ENCODE results near the gene ANKMY1. TPM values are rescaled to one million over a fixed set of nuclear protein-coding genes. Genes with fewer than 3 reads are reported as not detected.
A peak's percentile ranks its signal among the peaks of the same experiment; 100 is the strongest.

The ANKMY1 gene
- total and polyA plus RNA-seq, 2 of the 8 experiments (the other 6 are each of a cell fraction or from before 2014, with no cell fraction given), result 4.5 to 4.8 TPM

DNA sequence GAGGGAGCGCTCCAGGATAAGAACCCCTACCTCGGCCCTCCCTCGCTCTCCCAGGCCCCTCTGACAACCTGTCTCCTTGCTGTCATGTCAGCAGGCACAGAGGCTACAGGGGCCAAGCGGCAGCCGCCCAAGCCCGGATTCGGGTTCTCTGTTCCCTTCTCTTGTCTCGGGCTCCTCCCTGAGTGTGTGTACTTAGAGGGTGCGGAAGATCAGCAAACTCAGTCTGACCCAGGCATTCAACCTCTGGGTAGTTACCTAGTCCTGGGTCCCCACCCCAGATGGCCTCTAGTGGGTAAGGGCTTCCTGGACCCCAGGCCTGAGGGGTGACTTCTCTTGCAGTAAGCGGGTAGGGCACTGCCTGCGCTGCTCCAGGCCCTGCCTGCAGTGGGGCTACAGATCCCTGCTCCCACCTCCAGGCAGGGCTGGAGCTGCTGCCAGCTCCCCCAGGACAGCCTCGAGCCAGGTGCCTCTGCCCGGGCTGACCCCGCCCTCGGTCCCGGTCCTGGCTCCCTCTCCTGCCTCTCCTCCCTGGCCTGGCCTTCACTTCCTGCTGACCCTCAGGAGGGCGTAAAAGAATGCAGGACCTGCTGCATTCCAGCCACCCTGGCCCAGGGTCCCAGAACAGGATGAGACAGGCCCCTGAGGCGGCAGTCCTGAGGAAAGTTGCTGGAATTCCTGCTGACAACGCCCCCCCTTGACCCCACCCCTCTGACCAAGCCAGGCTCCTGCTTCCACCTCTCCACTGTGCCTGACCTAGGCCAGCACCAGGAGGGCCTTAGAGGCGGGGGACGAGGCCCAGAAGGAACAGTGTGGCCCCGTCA is 100.4 kb downstream of the ANKMY1 start:
- H4K5ac ChIP-seq (ENCODE audit: insufficient read length, low read depth, low read length), result no peak overlapping the region
- ChIA-PET CTCF (ENCODE audit: partially characterized antibody) (interaction anchor here (1.0 to 1.6 kb wide), 3 partner anchors 10 to 57 kb away, joined by 3 to 6 read pairs (median 5); no protein-coding TSS in a partner anchor), POLR2A (ENCODE audit: partially characterized antibody) (interaction anchor here (1.4 kb wide), 1 partner anchor 11 kb away, joined by 6 read pairs; no protein-coding TSS in a partner anchor)
- H4K91ac ChIP-seq (replicated peaks; ENCODE audit: insufficient read length, low read length), result no peak overlapping the region
- peaks cover 30 to 34% of the 10 kb centered on the region in 2 experiments for H4K20me1 ChIP-seq (replicated peaks in 1 of 2; ENCODE audit: control insufficient read depth in 1 of 2, insufficient read depth in 2 of 2, low read length in 2 of 2)
- no peaks in the 10 kb centered on the region for H3K9me3 ChIP-seq (ENCODE audit: insufficient read depth in 2 of 2, low read depth in 1 of 2, low read length in 1 of 2)
- no peak overlapping the region for H3K14ac ChIP-seq (ENCODE audit: insufficient read length)
- no peak overlapping the region for H3K23ac ChIP-seq (ENCODE audit: insufficient read length)
- peak overlapping the region; percentile 60; the same call in 1 of the 2 replicates for H3K18ac ChIP-seq (ENCODE audit: extremely low read depth, low read length)
- peaks cover 0 to 5% (median 0%) of the 10 kb centered on the region in 4 experiments; a peak in 2 of 8 replicates for H3K36me3 ChIP-seq (ENCODE audit: control insufficient read depth in 2 of 4, insufficient read depth in 4 of 4, low read length in 3 of 4)
- H2BK20ac ChIP-seq (ENCODE audit: low read length), result peak overlapping the region; percentile 21; the same call in 1 of the 2 replicates
- no peak overlapping the region for H2BK120ac ChIP-seq (replicated peaks; ENCODE audit: low read depth, low read length)
- TF ChIP-seq SIN3A (conservative IDR thresholded peaks at IDR 0.05 in 1 of 2, IDR thresholded peaks at IDR 0.05 in 1 of 2; ENCODE audit: low read depth in 1 of 2, low read length in 2 of 2) (peak in 1 of 2 experiments; percentile 24; a peak in 1 of 4 replicates), RNF2 (IDR thresholded peaks at IDR 0.05; ENCODE audit: borderline replicate concordance, low read depth, low read length, missing control alignments, poor library complexity, severe bottlenecking) (no peak), SRF (IDR thresholded peaks at IDR 0.05; ENCODE audit: low read depth, low read length) (no peak), POLR2AphosphoS5 (IDR thresholded peaks at IDR 0.05; ENCODE audit: low read depth, low read length) (no peak), TEAD4 (IDR thresholded peaks at IDR 0.05; ENCODE audit: low read depth, low read length) (peak; percentile 96)
- TF ChIP-seq, protein P1, sequence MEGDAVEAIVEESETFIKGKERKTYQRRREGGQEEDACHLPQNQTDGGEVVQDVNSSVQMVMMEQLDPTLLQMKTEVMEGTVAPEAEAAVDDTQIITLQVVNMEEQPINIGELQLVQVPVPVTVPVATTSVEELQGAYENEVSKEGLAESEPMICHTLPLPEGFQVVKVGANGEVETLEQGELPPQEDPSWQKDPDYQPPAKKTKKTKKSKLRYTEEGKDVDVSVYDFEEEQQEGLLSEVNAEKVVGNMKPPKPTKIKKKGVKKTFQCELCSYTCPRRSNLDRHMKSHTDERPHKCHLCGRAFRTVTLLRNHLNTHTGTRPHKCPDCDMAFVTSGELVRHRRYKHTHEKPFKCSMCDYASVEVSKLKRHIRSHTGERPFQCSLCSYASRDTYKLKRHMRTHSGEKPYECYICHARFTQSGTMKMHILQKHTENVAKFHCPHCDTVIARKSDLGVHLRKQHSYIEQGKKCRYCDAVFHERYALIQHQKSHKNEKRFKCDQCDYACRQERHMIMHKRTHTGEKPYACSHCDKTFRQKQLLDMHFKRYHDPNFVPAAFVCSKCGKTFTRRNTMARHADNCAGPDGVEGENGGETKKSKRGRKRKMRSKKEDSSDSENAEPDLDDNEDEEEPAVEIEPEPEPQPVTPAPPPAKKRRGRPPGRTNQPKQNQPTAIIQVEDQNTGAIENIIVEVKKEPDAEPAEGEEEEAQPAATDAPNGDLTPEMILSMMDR (IDR thresholded peaks at IDR 0.05; ENCODE audit: control extremely low read depth in 1 of 3, insufficient read depth in 1 of 3, low read depth in 1 of 3, low read length in 3 of 3), result no peak
- H3K4me1 ChIP-seq (replicated peaks in 1 of 4; ENCODE audit: control insufficient read depth in 3 of 4, insufficient read depth in 4 of 4, low read length in 3 of 4), result peaks cover 2 to 58% (median 37%) of the 10 kb centered on the region in 4 experiments
- peaks cover 4% of the 10 kb centered on the region; the same call in 1 of the 2 replicates for H3K23me2 ChIP-seq (ENCODE audit: low read depth, low read length)
- H2BK5ac ChIP-seq (ENCODE audit: low read depth, low read length), result peak overlapping the region; percentile 62; the same call in 1 of the 2 replicates
- H3K4me3 ChIP-seq (ENCODE audit: extremely low read depth in 1 of 4, insufficient read depth in 2 of 4, low read depth in 3 of 4, low read length in 4 of 4), result 0 out of 8 replicates have a peak overlapping the region, but pooled peaks of 1 of the 4 experiments have one; percentile 5
- no peak overlapping the region for H3K4ac ChIP-seq (replicated peaks; ENCODE audit: insufficient read length, low read depth, low read length)
- FAIRE-seq (no peak), DNase-seq (ENCODE audit: low read depth in 1 of 2, low spot score in 2 of 2) (peak in 1 of 2 experiments; percentile 69)
- H2BK15ac ChIP-seq (ENCODE audit: low read length), result no peak overlapping the region
- H3K79me1 ChIP-seq (ENCODE audit: low read depth, low read length), result no peaks in the 10 kb centered on the region
- peak overlapping the region in 1 of 2 experiments; percentile 71; a peak in 3 of 4 replicates for H3K4me2 ChIP-seq (ENCODE audit: insufficient read depth in 1 of 2, low read depth in 2 of 2, low read length in 2 of 2)
- H3K9ac ChIP-seq (replicated peaks in 1 of 4; ENCODE audit: extremely low read depth in 1 of 4, low read depth in 3 of 4, low read length in 3 of 4), result no peak overlapping the region
- no peak overlapping the region for H3K56ac ChIP-seq (replicated peaks; ENCODE audit: insufficient read length, low read depth, low read length)
- 57% methylated on average over 17 of the region's 22 CpGs; no CpG with 5 or more reads in 1 of the 2 experiments for WGBS, 2 experiments (ENCODE audit: extremely low coverage in 1 of 2, insufficient coverage in 1 of 2, insufficient read length in 1 of 2, insufficient replicate concordance in 2 of 2, low coverage in 1 of 2, low lambda C conversion rate in 2 of 2, missing lambda C conversion rate in 1 of 2)
- H4K8ac ChIP-seq (ENCODE audit: extremely low read depth, insufficient read depth, low read length), result no peak overlapping the region
- no peak overlapping the region for H3K27ac ChIP-seq (ENCODE audit: low read depth, low read length)
- H3K27me3 ChIP-seq (replicated peaks in 1 of 4; ENCODE audit: control insufficient read depth in 3 of 4, extremely low read depth in 1 of 4, insufficient read depth in 3 of 4, low read length in 3 of 4), result peaks cover 15 to 30% (median 24%) of the 10 kb centered on the region in 4 experiments
- peak overlapping the region; percentile 75; the same call in 1 of the 2 replicates for H2BK12ac ChIP-seq (ENCODE audit: low read depth, low read length)
- H2AK5ac ChIP-seq (ENCODE audit: low read depth, low read length), result no peak overlapping the region
- no peak overlapping the region for H2AFZ ChIP-seq (ENCODE audit: low read length)
- no peaks in the 10 kb centered on the region for H3K79me2 ChIP-seq (ENCODE audit: control insufficient read depth in 1 of 2, insufficient read depth in 2 of 2, low read length in 2 of 2)
